ENCODE data around the gene POU4F1.

DNA sequence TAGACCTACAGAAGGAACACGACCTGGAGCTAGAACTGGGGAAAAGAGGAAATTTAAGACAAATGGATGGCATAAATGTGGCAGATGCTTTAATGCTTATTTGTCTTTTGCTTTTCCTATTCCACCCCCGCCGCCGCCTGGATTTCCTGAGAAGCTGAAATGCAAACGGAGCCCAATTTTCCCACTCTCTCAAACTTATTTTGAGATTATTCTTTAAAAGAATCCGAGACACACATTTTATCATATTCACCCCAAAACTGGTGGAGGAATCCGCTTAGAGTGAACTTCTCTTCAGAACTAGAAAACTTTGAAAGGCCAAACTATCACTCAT is 5.8 kb downstream of the POU4F1 start:
- TF ChIP-seq POLR2AphosphoS5 (IDR thresholded peaks at IDR 0.05) = no peak
- TF ChIP-seq, protein P1, sequence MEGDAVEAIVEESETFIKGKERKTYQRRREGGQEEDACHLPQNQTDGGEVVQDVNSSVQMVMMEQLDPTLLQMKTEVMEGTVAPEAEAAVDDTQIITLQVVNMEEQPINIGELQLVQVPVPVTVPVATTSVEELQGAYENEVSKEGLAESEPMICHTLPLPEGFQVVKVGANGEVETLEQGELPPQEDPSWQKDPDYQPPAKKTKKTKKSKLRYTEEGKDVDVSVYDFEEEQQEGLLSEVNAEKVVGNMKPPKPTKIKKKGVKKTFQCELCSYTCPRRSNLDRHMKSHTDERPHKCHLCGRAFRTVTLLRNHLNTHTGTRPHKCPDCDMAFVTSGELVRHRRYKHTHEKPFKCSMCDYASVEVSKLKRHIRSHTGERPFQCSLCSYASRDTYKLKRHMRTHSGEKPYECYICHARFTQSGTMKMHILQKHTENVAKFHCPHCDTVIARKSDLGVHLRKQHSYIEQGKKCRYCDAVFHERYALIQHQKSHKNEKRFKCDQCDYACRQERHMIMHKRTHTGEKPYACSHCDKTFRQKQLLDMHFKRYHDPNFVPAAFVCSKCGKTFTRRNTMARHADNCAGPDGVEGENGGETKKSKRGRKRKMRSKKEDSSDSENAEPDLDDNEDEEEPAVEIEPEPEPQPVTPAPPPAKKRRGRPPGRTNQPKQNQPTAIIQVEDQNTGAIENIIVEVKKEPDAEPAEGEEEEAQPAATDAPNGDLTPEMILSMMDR (IDR thresholded peaks at IDR 0.05) = no peak
